Upper lobe of left lung (tissue), 4 donors: ENCODE results near the gene ATP2A2.

ENCODE experiments used
- POLR2A ChIP-seq, 4 donors: fragments of 450-650 bp; IDR thresholded peaks; one replicate each; pipeline ENCODE4 v1.5.1; 2016 to 2017; ENCODE audit warnings: antibody characterized with exemption in 4 of 4, mild to moderate bottlenecking in 2 of 4
- POLR2AphosphoS5 ChIP-seq, 2 donors: sonication (generic); formaldehyde crosslinking; IDR thresholded peaks; one replicate each; pipeline ENCODE4 v1.5.1; 2017; ENCODE audit warnings: antibody characterized with exemption in 2 of 2
- TF ChIP-seq, protein P1 (sequence below), 6 experiments: fragments of 450-650 bp in 4 of 6; fragments of 200-600 bp in 2 of 6; sonication (generic) in 2 of 6; IDR thresholded peaks; one replicate each; pipeline ENCODE4 v1.5.1; 2016 to 2019; ENCODE audit warnings: antibody characterized with exemption in 6 of 6

DNA sequence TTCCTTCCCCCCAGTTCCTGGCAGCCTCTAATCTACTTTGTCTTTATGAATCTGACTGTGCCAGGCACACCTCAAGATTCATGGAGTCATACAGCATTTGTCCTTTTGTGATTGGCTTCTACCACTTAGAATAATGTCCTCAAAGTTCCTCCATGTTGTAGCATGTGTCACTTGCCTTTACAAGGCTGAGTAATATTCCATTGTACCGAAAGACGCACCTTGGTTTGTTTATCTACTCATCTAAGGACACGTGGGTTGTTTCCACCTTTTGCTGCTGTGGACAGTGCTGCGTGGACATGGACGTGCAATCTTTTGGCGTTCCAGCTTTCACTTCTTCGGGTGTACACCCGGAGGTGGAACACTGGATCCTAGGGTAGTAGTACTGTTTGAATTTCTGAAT lies 88.9 kb downstream of the ATP2A2 start:
- TF ChIP-seq, protein P1, sequence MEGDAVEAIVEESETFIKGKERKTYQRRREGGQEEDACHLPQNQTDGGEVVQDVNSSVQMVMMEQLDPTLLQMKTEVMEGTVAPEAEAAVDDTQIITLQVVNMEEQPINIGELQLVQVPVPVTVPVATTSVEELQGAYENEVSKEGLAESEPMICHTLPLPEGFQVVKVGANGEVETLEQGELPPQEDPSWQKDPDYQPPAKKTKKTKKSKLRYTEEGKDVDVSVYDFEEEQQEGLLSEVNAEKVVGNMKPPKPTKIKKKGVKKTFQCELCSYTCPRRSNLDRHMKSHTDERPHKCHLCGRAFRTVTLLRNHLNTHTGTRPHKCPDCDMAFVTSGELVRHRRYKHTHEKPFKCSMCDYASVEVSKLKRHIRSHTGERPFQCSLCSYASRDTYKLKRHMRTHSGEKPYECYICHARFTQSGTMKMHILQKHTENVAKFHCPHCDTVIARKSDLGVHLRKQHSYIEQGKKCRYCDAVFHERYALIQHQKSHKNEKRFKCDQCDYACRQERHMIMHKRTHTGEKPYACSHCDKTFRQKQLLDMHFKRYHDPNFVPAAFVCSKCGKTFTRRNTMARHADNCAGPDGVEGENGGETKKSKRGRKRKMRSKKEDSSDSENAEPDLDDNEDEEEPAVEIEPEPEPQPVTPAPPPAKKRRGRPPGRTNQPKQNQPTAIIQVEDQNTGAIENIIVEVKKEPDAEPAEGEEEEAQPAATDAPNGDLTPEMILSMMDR (IDR thresholded peaks at IDR 0.05): no peak
- no peak for TF ChIP-seq POLR2A (IDR thresholded peaks at IDR 0.05)
- no peak for TF ChIP-seq POLR2AphosphoS5 (IDR thresholded peaks at IDR 0.05)
